HG03460 (cell line): ENCODE data around the gene MAP3K20.
"Not testable (repeated sequence)": the region's sequence is repeated elsewhere in the genome, so short reads cannot be mapped to it uniquely, and the experiment has no call there.

Source experiments
- ATAC-seq: cut with Tn5 transposase; IDR thresholded peaks from one replicate; pipeline ENCODE4 v1.9.1; 2021; ENCODE audit not compliant: unreplicated experiment

MAP3K20 gene

GRCh38 chr2:173086518-173087213 lies 11.0 kb downstream of the MAP3K20 start:
- ATAC-seq: no peak

GRCh38 chr2:173087214-173087581 lies 11.6 kb downstream of the MAP3K20 start:
- ATAC-seq: no peak

GRCh38 chr2:173087793-173088496 lies 12.3 kb downstream of the MAP3K20 start:
- no peak for ATAC-seq

GRCh38 chr2:173090276-173090877 lies 14.7 kb downstream of the MAP3K20 start:
- ATAC-seq: no peak

- no peak for ATAC-seq
Observed at GRCh38 chr2:173090973-173091660, 15.5 kb downstream of the MAP3K20 start.

- no peak for ATAC-seq
Observed at GRCh38 chr2:173091910-173092309, 16.3 kb downstream of the MAP3K20 start.

- no peak for ATAC-seq
Observed at GRCh38 chr2:173092844-173093402, 17.3 kb downstream of the MAP3K20 start.

- ATAC-seq: not testable (repeated sequence)
Observed at GRCh38 chr2:173093617-173094016, 18.0 kb downstream of the MAP3K20 start.

GRCh38 chr2:173094731-173095130 lies 19.1 kb downstream of the MAP3K20 start:
- no peak for ATAC-seq

- ATAC-seq: no peak
Observed at GRCh38 chr2:173095356-173095755, 19.7 kb downstream of the MAP3K20 start.

- ATAC-seq: no peak
Observed at GRCh38 chr2:173099271-173099670, 23.6 kb downstream of the MAP3K20 start.

GRCh38 chr2:173099804-173100203 lies 24.2 kb downstream of the MAP3K20 start:
- no peak for ATAC-seq

GRCh38 chr2:173101687-173102086 lies 26.0 kb downstream of the MAP3K20 start:
- peak; percentile 66 for ATAC-seq

GRCh38 chr2:173104156-173104555 lies 28.5 kb downstream of the MAP3K20 start:
- ATAC-seq: no peak

- no peak for ATAC-seq
Observed at GRCh38 chr2:173106959-173107628, 31.4 kb downstream of the MAP3K20 start.

- no peak for ATAC-seq
Observed at GRCh38 chr2:173107629-173108022, 32.0 kb downstream of the MAP3K20 start.

GRCh38 chr2:173109253-173110188 lies 33.9 kb downstream of the MAP3K20 start:
- ATAC-seq: no peak

GRCh38 chr2:173117678-173118077 lies 42.0 kb downstream of the MAP3K20 start:
- ATAC-seq: no peak

GRCh38 chr2:173118395-173118794 lies 42.7 kb downstream of the MAP3K20 start:
- ATAC-seq: no peak
